Left lung (tissue), 10 donors: ENCODE data around the gene PGBD1. TPM values are rescaled to one million over a fixed set of nuclear protein-coding genes. Genes with fewer than 3 reads are reported as not detected.

Source experiments
- ATAC-seq: fragments of 200-7000 bp; cut with Tn5 transposase; one replicate; pipeline ENCODE4 v1.9.1; 2020; ENCODE audit warnings: moderate library complexity
- DNase-seq, 4 donors: peaks; one replicate each; pipeline ENCODE4 v3.0.0-alpha.2; 2013 to 2020
- H3K27ac ChIP-seq, 2 donors: fragments of 200-600 bp; sonication (generic) in 1 of 2; one replicate each; pipeline versions ENCODE4 v1.5.0 to v1.8.0; 2020 to 2021
- H3K27me3 ChIP-seq, 2 donors: fragments of 200-600 bp; sonication (generic) in 1 of 2; one replicate each; pipeline versions ENCODE4 v1.5.0 to v1.8.0; 2020 to 2021
- H3K36me3 ChIP-seq, 2 donors: fragments of 200-600 bp; sonication (generic) in 1 of 2; one replicate each; pipeline versions ENCODE4 v1.5.0 to v1.8.0; 2020 to 2021
- H3K4me1 ChIP-seq, 2 donors: fragments of 200-600 bp; one replicate each; pipeline ENCODE4 v1.8.0; 2021
- H3K4me3 ChIP-seq, 2 donors: fragments of 200-600 bp; sonication (generic) in 1 of 2; one replicate each; pipeline versions ENCODE4 v1.5.0 to v1.8.0; 2020 to 2021; ENCODE audit warnings: mild to moderate bottlenecking in 1 of 2
- H3K9me3 ChIP-seq, 2 donors: fragments of 200-600 bp; sonication (generic) in 1 of 2; one replicate each; pipeline versions ENCODE4 v1.5.0 to v1.8.0; 2020 to 2021
- intact Hi-C, 2 donors: fragments of 100-400 bp; cut with DNase I; formaldehyde crosslinking; loops; one replicate each; pipeline versions ENCODE4 v1.11.2 to v1.14.2; 2022
- polyA plus RNA-seq, 6 donors: library from polyadenylated mRNA; unstranded; fragments of 120-200 nt; gene quantifications; one replicate each; pipeline ENCODE4 v1.2.1, GENCODE V29; 2013; ENCODE audit not compliant: insufficient read length in 6 of 6
- total RNA-seq, 2 donors: library from RNA; stranded (reverse); fragmentation: NEBNext Ultra II Directional; extraction: Animal tissue kit (Norgen Biotek cat#: 25700); gene quantifications; one replicate each; pipeline ENCODE4 v1.2.1, GENCODE V29; 2021
- TF ChIP-seq, protein P1 (sequence below), 2 donors: fragments of 200-600 bp; sonication (generic) in 1 of 2; IDR thresholded peaks; one replicate each; pipeline versions ENCODE4 v1.5.0 to v1.8.0; 2021; ENCODE audit warnings: antibody characterized with exemption in 2 of 2
- donor health status: DM: no; HTN: yes; CAD: no.
- donor health status: DM: no; HTN: no; CAD: no.

PGBD1 gene
- total and polyA plus RNA-seq, 8 donors: 3.8 to 15.3 (median 12.7) TPM

DNA sequence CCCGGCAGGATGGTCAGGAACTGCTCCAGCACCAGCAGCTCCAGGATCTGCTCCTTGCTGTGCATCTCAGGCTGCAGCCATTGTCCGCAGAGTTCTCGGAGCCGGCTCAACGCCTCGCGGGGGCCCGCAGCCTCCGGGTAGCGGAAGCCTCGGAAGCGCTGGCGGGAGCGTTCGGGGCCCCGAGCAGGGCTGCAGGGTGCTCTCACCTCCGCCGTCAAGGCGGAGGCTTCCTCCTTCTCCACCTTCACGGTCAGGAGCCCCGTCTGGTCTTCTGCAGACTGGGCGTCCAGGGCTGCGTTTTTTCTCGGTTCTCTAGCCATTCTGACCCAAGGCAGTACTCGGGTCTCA is 29.7 kb upstream of the PGBD1 start:
- intact Hi-C loops: no loop called here
- DNase-seq (peak in 1 of 4 donors; percentile 84), ATAC-seq (peak; percentile 60)
- H3K4me3 ChIP-seq: peak overlapping the region; percentile 88 to 90
- no peaks in the 10 kb centered on the region for H3K27me3 ChIP-seq
- peaks cover 16 to 30% of the 10 kb centered on the region in 2 donors for H3K4me1 ChIP-seq
- TF ChIP-seq, protein P1, sequence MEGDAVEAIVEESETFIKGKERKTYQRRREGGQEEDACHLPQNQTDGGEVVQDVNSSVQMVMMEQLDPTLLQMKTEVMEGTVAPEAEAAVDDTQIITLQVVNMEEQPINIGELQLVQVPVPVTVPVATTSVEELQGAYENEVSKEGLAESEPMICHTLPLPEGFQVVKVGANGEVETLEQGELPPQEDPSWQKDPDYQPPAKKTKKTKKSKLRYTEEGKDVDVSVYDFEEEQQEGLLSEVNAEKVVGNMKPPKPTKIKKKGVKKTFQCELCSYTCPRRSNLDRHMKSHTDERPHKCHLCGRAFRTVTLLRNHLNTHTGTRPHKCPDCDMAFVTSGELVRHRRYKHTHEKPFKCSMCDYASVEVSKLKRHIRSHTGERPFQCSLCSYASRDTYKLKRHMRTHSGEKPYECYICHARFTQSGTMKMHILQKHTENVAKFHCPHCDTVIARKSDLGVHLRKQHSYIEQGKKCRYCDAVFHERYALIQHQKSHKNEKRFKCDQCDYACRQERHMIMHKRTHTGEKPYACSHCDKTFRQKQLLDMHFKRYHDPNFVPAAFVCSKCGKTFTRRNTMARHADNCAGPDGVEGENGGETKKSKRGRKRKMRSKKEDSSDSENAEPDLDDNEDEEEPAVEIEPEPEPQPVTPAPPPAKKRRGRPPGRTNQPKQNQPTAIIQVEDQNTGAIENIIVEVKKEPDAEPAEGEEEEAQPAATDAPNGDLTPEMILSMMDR (IDR thresholded peaks at IDR 0.05): no peak
- no peaks in the 10 kb centered on the region for H3K9me3 ChIP-seq
- H3K27ac ChIP-seq: peak overlapping the region; percentile 34 to 75
- H3K36me3 ChIP-seq: peaks cover 0 to 26% of the 10 kb centered on the region in 2 donors

- TF ChIP-seq, protein P1 (IDR thresholded peaks at IDR 0.05): no peak
- Histone ChIP-seq H3K27me3 (no peaks in the 10 kb centered on the region), H3K27ac (peak within 1 kb of the TSS; percentile 34 to 75), H3K4me3 (peak within 1 kb of the TSS; percentile 88 to 90), H3K36me3 (peaks cover 0 to 20% of the 10 kb centered on the region in 2 donors), H3K9me3 (no peaks in the 10 kb centered on the region), H3K4me1 (peaks cover 16 to 30% of the 10 kb centered on the region in 2 donors)
- intact Hi-C loops: no loop called here
- peak; percentile 99 for ATAC-seq
- peak in 3 of 4 donors; percentile 78 to 87 (median 87) for DNase-seq
Measured at GRCh38 chr6:28252009-28252975, 29.1 kb upstream of the PGBD1 start, which contains the start of gene ZKSCAN4. ZKSCAN4 (minus strand) TSS chr6:28252269; CDS start chr6:28251980, 289 bp downstream.

DNA sequence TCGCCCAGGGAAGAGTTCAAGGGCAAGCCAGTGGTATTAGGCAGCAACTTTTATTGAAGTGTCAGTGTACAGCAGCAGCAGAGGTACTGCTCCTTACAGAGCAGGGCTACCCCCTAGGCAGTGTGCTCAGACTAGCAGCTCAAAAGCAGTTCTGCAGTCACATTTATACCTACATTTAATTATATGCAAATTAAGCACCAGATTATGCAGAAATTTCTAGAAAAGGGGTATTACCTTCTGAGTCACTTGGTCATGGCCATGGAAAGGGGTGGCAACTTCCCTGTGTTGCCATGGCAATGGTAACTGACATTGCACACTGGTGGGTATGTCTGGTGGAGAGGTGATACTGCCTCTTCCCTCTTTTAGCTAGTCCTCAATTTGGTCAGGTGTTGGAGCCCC is 27.3 kb upstream of the PGBD1 start:
- intact Hi-C loops: no loop called here
- no peaks in the 10 kb centered on the region for H3K9me3 ChIP-seq
- no peaks in the 10 kb centered on the region for H3K27me3 ChIP-seq
- H3K4me1 ChIP-seq: peaks cover 16 to 30% of the 10 kb centered on the region in 2 donors
- H3K4me3 ChIP-seq: no peak overlapping the region
- TF ChIP-seq, protein P1 (IDR thresholded peaks at IDR 0.05): no peak
- peaks cover 0 to 1% of the 10 kb centered on the region in 2 donors for H3K36me3 ChIP-seq
- H3K27ac ChIP-seq: peak overlapping the region in 1 of 2 donors; percentile 75
- ATAC-seq (no peak), DNase-seq (no peak)

- intact Hi-C loops: no loop called here
- ATAC-seq: no peak
- TF ChIP-seq, protein P1 (IDR thresholded peaks at IDR 0.05): no peak
- Histone ChIP-seq H3K36me3 (no peaks in the 10 kb centered on the region), H3K4me3 (no peak overlapping the region), H3K27ac (no peak overlapping the region), H3K9me3 (peaks cover 0 to 16% of the 10 kb centered on the region in 2 donors), H3K4me1 (peaks cover 6 to 16% of the 10 kb centered on the region in 2 donors), H3K27me3 (no peaks in the 10 kb centered on the region)
- DNase-seq: no peak
Measured at GRCh38 chr6:28257042-28257441, 24.3 kb upstream of the PGBD1 start.
